Activated CD8-positive, alpha-beta memory T cell treated with anti-CD3 and anti-CD28 coated beads for 4 hours (primary cell): ENCODE data around the gene DMKN.
"Not testable (repeated sequence)": the region's sequence is repeated elsewhere in the genome, so short reads cannot be mapped to it uniquely, and the experiment has no call there.

Source experiments
- DNase-seq, 2 donors: peaks; one replicate each; pipeline ENCODE4 v3.0.0-alpha.2; 2020; ENCODE audit warnings: low read depth in 2 of 2

The DMKN gene

GRCh38 chr19:35461788-35462187 lies 51.7 kb downstream of the DMKN start:
- DNase-seq = not testable (repeated sequence)

DNA sequence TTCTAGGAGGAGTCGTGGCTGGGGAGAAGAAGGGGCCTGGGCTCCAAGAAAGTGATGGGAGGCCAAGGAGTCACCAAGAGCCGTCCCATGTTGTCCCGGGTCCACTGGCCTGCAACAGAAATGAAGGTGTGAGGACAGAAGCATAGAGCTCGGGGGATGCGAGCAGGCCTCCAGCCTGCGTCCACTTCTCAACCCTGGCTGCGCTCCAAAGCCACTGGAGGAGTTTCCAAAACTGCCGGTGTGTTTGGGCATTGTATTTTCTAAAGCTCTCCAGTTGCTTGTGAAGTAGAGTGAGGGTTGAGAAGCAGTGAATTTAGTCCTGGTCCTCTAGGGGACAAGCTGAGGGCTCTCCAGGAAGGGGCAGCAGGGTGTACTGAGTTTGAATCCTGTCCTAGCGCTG lies 52.4 kb downstream of the DMKN start:
- DNase-seq = no peak

GRCh38 chr19:35460608-35461007 lies 52.8 kb downstream of the DMKN start:
- DNase-seq = no peak

- no peak for DNase-seq
These were observed 53.9 kb downstream of the DMKN start for GRCh38 chr19:35459414-35460082.

- no peak for DNase-seq
These were observed 54.6 kb downstream of the DMKN start for GRCh38 chr19:35458731-35459391.

GRCh38 chr19:35458192-35458591 lies 55.3 kb downstream of the DMKN start:
- DNase-seq = no peak

GRCh38 chr19:35457173-35457572 lies 56.3 kb downstream of the DMKN start:
- DNase-seq = no peak

DNA sequence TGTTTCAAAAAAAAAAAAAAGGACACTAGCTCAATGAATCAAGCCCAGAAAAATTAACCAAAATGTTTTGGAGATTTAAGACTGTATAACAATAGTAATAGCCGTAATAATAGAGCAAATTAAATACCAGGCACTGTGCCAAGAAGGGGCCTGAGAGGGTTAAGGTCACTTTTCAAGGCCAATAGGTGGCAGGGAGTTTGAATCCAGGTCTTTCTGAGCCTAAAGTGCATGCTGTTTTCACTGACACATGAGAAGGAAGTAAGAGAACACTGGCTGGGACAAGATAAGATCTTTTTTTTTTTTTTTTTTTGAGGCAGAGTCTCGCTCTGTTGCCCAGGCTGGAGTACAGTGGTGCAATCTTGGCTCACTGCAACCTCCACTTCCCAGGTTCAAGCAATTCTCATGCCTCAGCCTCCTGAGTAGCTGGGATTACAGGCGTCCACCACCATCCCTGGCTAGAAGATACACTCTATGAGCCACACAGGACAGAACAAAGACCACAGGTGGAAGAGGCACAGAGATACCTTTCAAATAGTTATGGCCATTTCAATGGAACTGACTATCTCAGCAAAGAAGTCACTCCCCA lies 57.7 kb downstream of the DMKN start:
- no peak for DNase-seq

- no peak for DNase-seq
These were observed 58.8 kb downstream of the DMKN start for GRCh38 chr19:35454663-35455062.

DNA sequence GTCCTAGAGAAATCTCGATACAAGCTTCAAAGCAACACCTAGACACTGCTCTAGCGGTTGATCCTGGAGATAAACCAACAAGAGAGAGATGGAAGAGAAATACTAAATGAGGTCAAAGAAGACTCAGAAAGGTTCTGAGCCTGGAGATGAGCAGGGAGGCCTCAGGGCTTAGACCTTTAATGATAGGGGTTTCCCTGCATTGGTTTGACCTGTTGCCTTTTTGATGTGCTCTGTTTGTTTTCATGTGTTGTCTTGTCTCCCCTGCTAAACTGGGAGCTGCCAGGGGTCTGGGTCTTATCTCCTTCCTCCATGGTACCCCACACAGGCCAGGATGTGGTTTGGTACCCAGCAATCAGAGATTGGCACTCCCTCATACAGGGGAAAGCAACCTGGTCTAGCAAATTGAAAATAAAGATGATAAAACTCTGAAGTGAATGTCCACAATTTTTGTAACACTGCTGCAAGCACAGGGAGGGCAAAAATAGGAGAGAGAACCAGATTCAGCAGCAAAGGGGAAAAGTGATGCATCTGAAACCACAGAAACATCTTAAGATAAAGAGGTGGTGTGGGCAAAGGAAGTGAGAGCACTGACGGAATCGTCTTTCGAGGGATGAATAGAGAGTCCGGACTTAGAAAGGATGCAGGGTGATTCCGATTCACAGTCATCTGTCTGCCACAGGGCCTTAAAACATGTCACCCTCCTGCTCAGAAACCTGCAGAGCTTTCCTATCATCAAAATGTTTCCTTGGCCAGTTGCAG lies 61.9 kb downstream of the DMKN start:
- no peak for DNase-seq

GRCh38 chr19:35449359-35450043 lies 63.9 kb downstream of the DMKN start:
- no peak for DNase-seq

DNA sequence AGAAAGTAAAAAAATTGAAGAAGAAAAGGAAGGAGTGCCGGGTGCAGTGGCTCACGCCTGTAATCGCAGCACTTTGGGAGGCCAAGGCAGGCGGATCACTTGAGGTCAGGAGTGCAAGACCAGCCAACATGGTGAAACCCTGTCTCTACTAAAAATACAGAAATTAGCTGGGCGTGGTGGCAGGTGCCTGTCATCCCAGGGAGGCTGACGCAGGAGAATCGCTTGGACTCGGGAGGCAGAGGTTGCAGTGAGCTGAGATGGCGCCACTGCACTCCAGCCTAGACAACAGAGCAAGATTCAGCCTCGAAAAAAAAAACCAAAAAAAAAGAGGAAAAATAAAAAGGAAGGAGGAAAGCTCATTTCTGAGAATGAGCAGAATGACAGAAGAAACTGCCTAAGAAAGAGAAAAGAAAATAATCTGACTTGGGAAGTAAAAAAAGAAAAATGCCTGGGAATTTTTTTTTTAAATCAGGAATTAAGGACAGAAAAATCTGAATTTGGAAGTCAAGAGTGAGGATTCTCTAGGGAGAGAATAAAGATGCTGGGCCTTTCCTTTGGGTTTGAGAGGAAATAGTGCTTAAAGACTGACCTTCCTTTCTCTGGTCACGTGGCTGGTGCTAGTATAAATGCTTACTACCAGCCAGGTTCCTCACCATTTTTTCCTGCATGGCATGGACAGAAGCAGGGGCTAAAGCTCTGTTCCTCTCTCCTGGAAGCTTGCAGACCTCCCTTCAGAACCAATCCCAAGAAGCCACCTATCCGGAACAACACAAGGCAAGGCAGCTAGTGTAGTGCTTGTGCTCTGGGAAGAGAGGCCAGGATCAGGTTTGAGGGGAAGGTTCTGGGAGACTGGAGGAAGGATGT lies 65.6 kb downstream of the DMKN start, which contains the start of gene FFAR2:
Gene FFAR2, plus strand, starts transcription at position 652 of the 864 bp plus-strand sequence. CDS start 1,458 bp downstream, outside the sequence.
- DNase-seq = no peak
